ENCODE results near the gene HECW1.

HECW1 gene

GRCh38 chr7:43372676-43373355, 260.4 kb downstream of the HECW1 start:
- no peak for DNase-seq (ENCODE audit: low read depth in 2 of 2)

- DNase-seq (ENCODE audit: low read depth in 2 of 2): no peak
Observed at GRCh38 chr7:43377196-43377960, 264.9 kb downstream of the HECW1 start.

- no peak for DNase-seq (ENCODE audit: low read depth in 2 of 2)
Observed at GRCh38 chr7:43379210-43379609, 266.8 kb downstream of the HECW1 start.

GRCh38 chr7:43384616-43385308, 272.3 kb downstream of the HECW1 start:
- no peak for DNase-seq (ENCODE audit: low read depth in 2 of 2)

- no peak for DNase-seq (ENCODE audit: low read depth in 2 of 2)
Observed at GRCh38 chr7:43385309-43385680, 272.8 kb downstream of the HECW1 start.

- no peak for DNase-seq (ENCODE audit: low read depth in 2 of 2)
Observed at GRCh38 chr7:43385856-43386255, 273.4 kb downstream of the HECW1 start.

- no peak for DNase-seq (ENCODE audit: low read depth in 2 of 2)
Observed at GRCh38 chr7:43387932-43388331, 275.5 kb downstream of the HECW1 start.

- DNase-seq (ENCODE audit: low read depth in 2 of 2): no peak
Observed at GRCh38 chr7:43390576-43390975, 278.1 kb downstream of the HECW1 start.

- no peak for DNase-seq (ENCODE audit: low read depth in 2 of 2)
Observed at GRCh38 chr7:43391518-43391917, 279.1 kb downstream of the HECW1 start.

GRCh38 chr7:43392638-43393330, 280.3 kb downstream of the HECW1 start:
- no peak for DNase-seq (ENCODE audit: low read depth in 2 of 2)

- no peak for DNase-seq (ENCODE audit: low read depth in 2 of 2)
Observed at GRCh38 chr7:43394441-43395130, 282.1 kb downstream of the HECW1 start.

- DNase-seq (ENCODE audit: low read depth in 2 of 2): no peak
Observed at GRCh38 chr7:43395351-43395750, 282.9 kb downstream of the HECW1 start.

- DNase-seq (ENCODE audit: low read depth in 2 of 2): no peak
Observed at GRCh38 chr7:43396187-43396740, 283.8 kb downstream of the HECW1 start.

GRCh38 chr7:43398831-43399230, 286.4 kb downstream of the HECW1 start:
- no peak for DNase-seq (ENCODE audit: low read depth in 2 of 2)

- no peak for DNase-seq (ENCODE audit: low read depth in 2 of 2)
Observed at GRCh38 chr7:43405948-43406347, 293.5 kb downstream of the HECW1 start.

- DNase-seq (ENCODE audit: low read depth in 2 of 2): no peak
Observed at GRCh38 chr7:43406961-43407360, 294.5 kb downstream of the HECW1 start.

- DNase-seq (ENCODE audit: low read depth in 2 of 2): no peak
Observed at GRCh38 chr7:43408981-43409380, 296.5 kb downstream of the HECW1 start.

GRCh38 chr7:43417455-43417854, 305.0 kb downstream of the HECW1 start:
- DNase-seq (ENCODE audit: low read depth in 2 of 2): no peak

GRCh38 chr7:43430411-43430810, 318.0 kb downstream of the HECW1 start:
- no peak for DNase-seq (ENCODE audit: low read depth in 2 of 2)

- no peak for DNase-seq (ENCODE audit: low read depth in 2 of 2)
Observed at GRCh38 chr7:43431020-43431595, 318.7 kb downstream of the HECW1 start.

GRCh38 chr7:43433639-43434038, 321.2 kb downstream of the HECW1 start:
- no peak for DNase-seq (ENCODE audit: low read depth in 2 of 2)
